Fibroblast of mammary gland (primary cell): Measurements from ENCODE around the gene CHAT.

ENCODE experiments used
- DNase-seq: peaks from one replicate; pipeline ENCODE4 v3.0.0-alpha.2; 2010; ENCODE audit warnings: low read depth
- H3K4me3 ChIP-seq: 2 replicates; pipeline ENCODE4 v1.5.1; 2011; ENCODE audit warnings: low read depth, mild to moderate bottlenecking, low read length, moderate library complexity; ENCODE audit not compliant: control insufficient read depth
- CTCF ChIP-seq: conservative IDR thresholded peaks from 2 replicates; pipeline ENCODE4 v1.5.1; 2011; ENCODE audit warnings: low read depth, low read length, inconsistent platforms; ENCODE audit not compliant: control insufficient read depth, insufficient read depth

The CHAT gene

GRCh38 chr10:49664006-49664841, 50.4 kb downstream of the CHAT start:
- no peak for DNase-seq
- no peak for TF ChIP-seq CTCF
- no peak overlapping the region for H3K4me3 ChIP-seq

DNA sequence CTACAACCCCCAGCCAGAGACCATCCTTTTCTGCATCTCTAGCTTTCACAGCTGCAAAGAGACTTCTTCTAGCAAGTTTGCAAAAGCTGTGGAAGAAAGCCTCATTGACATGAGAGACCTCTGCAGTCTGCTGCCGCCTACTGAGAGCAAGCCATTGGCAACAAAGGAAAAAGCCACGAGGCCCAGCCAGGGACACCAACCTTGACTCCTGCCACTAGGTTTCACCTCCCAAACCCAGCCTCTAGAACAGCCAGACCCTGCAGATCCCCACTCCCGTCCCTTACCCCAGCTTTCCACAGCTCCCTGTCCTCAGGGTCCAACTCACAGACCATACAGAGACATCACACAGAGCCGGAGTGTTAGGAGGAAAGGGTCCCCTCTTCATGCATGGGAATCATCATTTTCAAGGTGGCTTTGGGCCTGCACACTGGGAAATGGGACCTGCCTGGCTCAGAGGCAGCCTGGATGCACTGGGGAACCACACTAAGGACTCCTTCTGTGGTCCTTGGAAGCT, 51.1 kb downstream of the CHAT start:
- no peak overlapping the region for H3K4me3 ChIP-seq
- no peak for DNase-seq
- TF ChIP-seq CTCF: no peak

DNA sequence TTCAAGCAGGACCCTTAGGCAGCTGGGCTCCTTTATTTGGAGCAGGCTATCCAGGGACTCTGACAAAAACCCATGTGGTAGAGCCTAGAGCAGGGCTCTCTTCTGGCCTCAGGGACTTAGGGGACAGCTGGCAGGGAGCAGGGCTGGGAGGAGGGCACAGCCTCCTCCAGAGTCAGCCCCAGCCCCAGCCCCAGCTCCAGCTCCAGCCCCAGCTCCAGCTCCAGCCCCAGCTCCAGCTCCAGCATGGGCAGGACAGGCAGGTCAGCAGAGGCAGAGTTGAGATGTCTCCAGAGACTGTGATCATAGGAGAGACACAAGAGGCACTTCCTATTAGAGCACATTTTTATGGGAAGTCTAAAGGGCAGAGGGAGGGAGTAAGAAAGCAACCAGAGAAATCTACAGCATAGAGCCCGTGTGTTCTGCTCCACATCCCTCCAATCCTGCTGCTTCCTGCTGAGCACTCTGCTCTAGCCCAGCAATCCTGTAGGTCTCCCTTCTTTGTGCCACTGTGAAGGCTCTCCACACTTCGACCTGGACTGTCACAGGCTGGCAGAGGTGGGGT, 52.3 kb downstream of the CHAT start:
- DNase-seq: no peak
- H3K4me3 ChIP-seq: no peak overlapping the region
- TF ChIP-seq CTCF: no peak

DNA sequence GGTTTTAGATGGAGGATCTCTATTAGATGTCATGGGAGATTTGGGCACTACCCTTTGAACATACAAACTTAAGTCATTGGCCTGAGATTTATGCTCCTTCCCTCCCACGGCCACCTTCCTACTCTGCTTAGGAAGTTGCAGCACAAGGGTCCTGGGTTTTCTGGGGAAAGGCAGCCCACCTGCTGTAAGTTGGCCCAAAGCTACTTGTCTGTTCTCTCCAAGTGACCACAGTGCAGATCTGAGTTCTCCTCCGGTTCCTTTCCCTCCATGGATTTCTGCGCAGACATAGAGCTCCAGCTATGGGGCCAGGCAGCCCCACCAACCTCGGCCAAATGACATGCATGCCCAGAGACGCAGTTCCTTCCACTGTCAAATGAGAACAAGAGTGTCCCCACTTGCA, 52.8 kb downstream of the CHAT start:
- no peak for DNase-seq
- no peak for TF ChIP-seq CTCF
- no peak overlapping the region for H3K4me3 ChIP-seq

- no peak for TF ChIP-seq CTCF
- no peak overlapping the region for H3K4me3 ChIP-seq
- no peak for DNase-seq
These were observed 54.2 kb downstream of the CHAT start for GRCh38 chr10:49667991-49668390.

DNA sequence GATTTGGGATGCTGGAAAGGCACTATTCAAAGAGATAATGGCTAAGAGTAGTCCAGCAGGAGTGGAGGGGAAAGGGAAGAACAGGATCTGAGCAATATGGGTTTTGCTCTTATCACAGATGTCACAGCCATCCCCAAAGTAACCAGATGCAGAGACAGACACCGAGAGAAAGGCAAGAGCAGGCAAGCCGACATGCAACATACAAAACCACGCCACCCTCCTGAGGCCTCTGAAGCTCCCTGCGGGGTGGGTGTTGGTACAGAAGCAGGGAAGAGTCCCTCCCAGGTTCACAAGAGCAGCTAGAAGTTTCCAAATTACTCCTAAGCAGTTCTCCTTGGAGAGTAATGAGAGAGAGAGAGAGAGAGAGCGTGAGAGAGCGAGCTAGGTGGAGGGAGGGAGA, 54.8 kb downstream of the CHAT start:
- H3K4me3 ChIP-seq: no peak overlapping the region
- TF ChIP-seq CTCF: no peak
- DNase-seq: no peak
